ENCODE results near the gene NOP53.
"Not testable (repeated sequence)": the region's sequence is repeated elsewhere in the genome, so short reads cannot be mapped to it uniquely, and the experiment has no call there.

NOP53 gene

DNA sequence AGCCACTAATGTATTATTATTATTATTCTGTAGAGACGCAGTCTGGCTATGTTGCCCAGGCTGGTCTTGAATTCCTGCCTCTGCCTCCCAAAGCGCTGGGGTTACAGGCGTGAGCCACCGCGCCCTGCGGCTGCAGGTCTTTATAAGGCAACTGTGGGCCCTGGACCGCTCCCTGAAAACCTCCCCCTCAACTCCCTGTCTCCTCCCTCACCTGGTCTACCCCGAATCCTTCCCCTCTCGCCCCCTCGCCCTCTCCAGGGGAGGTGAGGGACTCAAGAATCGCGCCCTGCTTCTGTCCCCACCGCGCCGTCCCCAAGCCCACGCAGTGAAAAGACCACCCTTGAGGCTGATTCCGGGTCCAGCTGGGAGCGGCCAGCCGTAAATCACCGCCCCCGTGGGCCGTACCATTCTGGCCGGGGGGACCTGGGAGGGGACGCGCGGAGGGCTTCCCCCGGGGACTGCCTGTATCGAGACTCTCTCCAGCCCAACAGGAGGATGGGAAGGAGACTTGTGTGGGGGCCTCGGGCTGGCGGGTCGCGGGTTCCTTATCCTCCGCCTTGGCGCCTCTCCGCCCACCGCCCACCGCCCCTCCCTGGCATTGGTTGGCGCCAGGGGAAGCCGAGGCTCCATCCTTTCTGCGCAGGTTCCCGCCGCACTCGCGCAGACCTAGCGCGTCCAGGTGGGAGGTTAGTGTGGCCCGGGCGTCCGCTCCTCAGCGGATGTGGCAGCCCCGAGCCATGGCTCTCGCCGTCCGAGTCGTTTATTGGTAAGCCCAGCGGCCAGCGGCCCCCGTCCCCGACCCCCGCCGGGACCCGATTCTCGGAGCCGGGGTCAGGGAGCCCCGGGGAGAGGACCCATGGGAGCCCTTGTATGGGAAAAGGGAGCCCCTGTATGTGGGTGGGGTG lies 33.0 kb downstream of the NOP53 start, which contains the start of gene SELENOW:
Gene SELENOW (plus strand): TSS at position 655 of the 905 bp plus-strand sequence. CDS start 83 bp downstream, at position 738.
- DNase-seq (ENCODE audit: low spot score), result peak; percentile 95

- peak; percentile 57 for DNase-seq (ENCODE audit: low spot score)
Observed at GRCh38 chr19:47778954-47779351, 33.6 kb downstream of the NOP53 start.

DNA sequence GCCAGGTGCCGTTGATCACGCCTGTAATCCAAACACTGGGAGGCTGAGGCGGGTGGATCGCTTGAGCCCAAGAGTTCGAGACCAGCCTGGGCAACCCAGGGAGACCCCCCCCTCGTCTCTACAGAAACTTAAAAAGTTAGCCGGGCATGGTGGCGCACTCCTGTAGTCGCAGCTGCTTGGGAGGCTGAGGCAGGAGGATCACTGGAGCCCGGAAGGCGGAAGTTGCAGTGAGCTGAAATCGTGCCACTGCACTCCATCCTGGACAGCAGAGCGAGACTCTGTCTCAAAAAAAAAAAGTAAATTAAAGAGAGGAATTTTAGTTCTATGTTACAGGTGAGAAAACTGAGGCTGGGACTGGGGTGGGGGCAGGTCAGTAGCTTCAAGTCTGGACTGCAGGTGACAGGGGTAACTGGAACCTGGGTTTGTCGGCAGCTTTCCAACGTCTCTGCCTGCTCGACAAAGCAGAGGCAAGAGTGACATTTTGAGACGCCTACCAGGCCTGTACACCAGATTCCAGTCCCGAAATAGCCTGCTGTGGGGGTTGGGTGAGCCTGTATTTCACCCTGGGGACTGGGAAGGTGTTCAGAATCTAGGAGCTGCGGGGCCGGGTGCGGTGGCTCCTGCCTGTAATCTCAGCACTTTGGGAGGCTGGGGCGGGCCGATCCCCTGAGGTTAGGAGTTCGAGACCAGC lies 34.3 kb downstream of the NOP53 start:
- peak; percentile 66 for DNase-seq (ENCODE audit: low spot score)

DNA sequence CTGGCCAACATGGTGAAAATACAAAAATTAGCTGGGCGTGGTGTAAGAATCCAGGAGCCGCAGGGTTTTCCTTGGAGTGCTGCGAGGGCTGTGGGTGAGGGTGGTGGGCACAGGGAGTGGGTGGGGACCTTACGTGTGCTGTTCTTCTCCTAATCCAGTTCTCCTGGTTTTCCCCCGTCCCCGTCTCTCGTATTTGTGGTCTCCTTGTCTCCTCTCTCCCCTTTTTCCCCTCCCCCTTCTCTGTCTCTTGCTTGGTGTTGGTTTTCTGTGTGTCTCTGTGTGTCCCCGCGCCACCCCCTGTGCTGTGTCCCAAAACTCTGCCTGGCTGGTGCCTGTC lies 34.8 kb downstream of the NOP53 start:
- no peak for DNase-seq (ENCODE audit: low spot score)

DNA sequence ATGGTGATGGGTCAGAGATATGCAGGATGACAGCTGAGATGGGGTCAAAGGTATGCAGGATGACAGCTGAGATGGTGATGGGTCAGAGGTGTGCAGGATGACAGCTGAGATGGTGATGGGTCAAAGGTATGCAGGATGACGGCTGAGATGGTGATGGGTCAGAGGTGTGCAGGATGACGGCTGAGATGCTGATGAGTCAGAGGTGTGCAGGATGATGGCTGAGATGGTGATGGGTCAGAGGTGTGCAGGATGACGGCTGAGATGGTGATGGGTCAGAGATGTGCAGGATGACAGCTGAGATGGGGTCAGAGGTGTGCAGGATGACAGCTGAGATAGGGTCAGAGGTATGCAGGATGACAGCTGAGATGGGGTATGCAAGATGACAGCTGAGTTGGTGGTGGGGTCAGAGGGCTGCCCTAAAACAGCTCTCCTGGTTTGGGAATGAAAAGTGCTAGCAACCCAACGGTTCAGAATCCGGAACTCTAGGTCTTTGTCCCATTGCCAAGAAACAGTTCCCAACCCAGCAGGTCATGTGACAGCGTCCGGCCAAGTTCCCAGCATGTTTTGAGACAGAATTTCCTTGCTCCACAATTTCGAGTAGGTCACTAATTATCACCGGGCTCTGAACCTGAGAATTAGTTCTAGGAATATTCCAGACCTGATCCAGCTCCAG lies 36.4 kb downstream of the NOP53 start:
- DNase-seq (ENCODE audit: low spot score), result no peak

DNA sequence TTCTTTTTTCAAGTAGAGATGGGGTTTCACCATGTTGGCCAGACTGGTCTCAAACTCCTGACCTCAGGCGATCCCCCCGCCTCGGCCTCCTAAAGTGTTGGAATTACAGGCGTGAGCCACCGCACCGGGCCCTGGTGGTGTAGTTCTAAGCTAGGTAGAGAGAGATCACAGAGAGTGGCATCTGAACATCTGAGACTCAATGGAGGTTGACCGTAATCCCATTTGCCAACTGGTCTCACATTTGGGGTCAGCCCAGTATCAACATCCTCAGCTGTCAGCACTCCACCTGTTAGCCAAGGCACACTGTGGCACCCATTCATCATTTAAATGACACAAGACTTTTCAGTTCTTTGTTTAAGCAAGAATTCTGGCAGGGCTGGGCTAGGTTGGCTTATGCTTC lies 41.2 kb downstream of the NOP53 start:
- DNase-seq (ENCODE audit: low spot score), result no peak

DNA sequence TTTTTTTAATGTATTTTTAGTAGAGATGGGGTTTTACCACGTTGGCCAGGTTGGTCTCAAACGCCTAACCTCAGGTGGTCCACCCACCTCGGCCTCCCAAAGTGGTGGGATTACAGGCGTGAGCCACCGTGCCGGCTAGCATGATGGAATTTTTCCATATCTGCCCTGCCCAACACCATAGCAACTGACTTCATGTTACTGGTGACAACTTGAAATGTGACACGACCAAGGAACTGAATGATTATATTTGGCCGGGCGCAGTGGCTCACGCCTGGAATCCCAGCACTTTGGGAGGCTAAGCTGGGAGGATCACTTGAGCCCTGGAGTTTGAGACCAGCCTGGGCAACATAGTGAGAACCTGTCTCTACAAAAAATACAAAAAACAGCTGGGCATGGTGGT lies 42.0 kb downstream of the NOP53 start:
- DNase-seq (ENCODE audit: low spot score), result not testable (repeated sequence)

- not testable (repeated sequence) for DNase-seq (ENCODE audit: low spot score)
Observed at GRCh38 chr19:47789811-47790210, 44.5 kb downstream of the NOP53 start.

DNA sequence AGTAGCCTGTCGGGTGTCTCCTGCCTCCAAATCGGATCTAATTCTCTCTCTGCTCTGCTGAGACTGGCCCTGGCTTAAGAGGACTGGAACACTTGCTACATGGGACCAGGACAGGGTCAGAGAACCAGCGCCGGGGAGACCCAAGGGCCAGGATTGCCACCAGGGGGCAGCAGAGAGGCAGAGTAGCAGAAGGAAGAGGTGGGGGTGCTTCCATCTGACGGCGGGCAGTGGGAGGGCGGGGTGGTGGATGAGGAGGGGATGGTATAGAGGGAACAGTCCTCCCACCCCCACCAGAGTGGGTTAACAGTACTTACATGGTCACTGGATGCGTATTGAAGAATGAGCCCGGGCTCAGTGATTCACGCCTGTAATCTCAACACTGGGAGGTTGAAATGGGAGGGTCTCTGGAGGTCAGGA lies 45.1 kb downstream of the NOP53 start:
- DNase-seq (ENCODE audit: low spot score), result peak; percentile 88

DNA sequence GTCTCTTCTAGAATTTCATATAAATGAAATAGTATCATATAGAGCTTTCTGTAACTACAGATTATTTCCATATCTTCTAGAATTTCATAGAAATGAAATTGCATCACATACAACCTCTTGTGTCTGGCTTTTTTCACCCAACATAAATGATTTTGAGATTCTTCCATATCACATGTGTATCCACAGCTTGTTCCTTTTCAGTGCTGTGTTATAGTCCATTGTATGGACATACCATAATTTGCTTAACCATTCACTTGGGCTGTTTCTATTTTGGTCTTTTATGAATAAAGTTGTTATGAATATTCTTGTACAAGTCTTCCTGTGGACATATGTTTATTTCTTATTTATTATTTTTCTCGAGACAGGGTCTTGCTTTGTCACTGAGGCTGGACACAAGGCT lies 47.3 kb downstream of the NOP53 start:
- DNase-seq (ENCODE audit: low spot score), result no peak

GRCh38 chr19:47794526-47794925 lies 49.2 kb downstream of the NOP53 start:
- DNase-seq (ENCODE audit: low spot score), result no peak

- no peak for DNase-seq (ENCODE audit: low spot score)
Observed at GRCh38 chr19:47796785-47797184, 51.4 kb downstream of the NOP53 start.

GRCh38 chr19:47797996-47798903 lies 52.9 kb downstream of the NOP53 start:
- no peak for DNase-seq (ENCODE audit: low spot score)

- no peak for DNase-seq (ENCODE audit: low spot score)
Observed at GRCh38 chr19:47798904-47799266, 53.5 kb downstream of the NOP53 start.

- no peak for DNase-seq (ENCODE audit: low spot score)
Observed at GRCh38 chr19:47801270-47801669, 55.9 kb downstream of the NOP53 start.

- DNase-seq (ENCODE audit: low spot score), result no peak
Observed at GRCh38 chr19:47802521-47803043, 57.2 kb downstream of the NOP53 start.

GRCh38 chr19:47803148-47803547 lies 57.8 kb downstream of the NOP53 start:
- DNase-seq (ENCODE audit: low spot score), result not testable (repeated sequence)

DNA sequence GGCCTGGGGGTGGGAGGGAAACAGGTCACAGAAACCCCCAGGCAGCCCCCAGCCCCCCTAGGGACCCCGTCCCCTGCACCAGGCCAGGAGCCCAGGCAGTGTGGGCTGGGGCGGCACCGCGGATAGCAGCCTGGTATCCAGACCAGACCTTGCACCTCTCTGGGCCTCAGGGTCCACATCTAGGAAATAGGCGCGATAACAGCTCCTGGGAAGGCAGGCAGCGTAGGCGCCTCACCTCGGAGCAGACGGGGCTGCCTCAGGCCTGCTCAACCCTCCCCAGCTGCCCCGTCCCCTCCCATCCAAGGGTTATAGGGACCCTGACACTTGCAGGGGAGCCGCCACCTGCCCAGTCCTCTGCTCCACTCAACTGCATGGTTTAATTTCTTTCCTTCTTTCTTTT lies 58.3 kb downstream of the NOP53 start:
- not testable (repeated sequence) for DNase-seq (ENCODE audit: low spot score)

DNA sequence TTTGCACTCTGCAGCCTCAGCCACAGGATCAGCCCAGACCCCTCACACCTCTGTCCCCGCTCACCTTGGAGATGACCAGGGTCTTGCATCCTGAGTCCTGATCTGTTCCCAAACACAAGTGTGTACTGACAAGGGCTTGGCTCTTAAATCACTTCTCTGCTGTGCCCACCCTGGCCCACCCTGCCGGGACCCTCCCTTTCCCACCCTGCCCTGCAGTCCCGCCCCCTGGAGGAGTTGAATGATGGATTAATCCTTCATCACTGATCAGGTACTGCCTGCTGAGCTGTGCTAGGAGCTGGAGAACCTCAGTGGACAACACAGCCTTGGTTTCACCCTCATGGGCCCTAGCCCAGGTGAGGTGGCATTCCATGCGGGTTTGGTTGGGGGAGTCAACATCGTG lies 59.1 kb downstream of the NOP53 start, which contains the start of gene TPRX1:
Gene TPRX1 (minus strand): TSS at position 101 of the 400 bp plus-strand sequence. CDS start 12 bp downstream, at position 89.
- not testable (repeated sequence) for DNase-seq (ENCODE audit: low spot score)

GRCh38 chr19:47805313-47805712 lies 60.0 kb downstream of the NOP53 start:
- DNase-seq (ENCODE audit: low spot score), result no peak

- DNase-seq (ENCODE audit: low spot score), result no peak
Observed at GRCh38 chr19:47806435-47806834, 61.1 kb downstream of the NOP53 start.
